Epithelial cell of proximal tubule (primary cell): Measurements from ENCODE around the gene GNA14. TPM values are rescaled to one million over a fixed set of nuclear protein-coding genes. Genes with fewer than 3 reads are reported as not detected.
A peak's percentile ranks its signal among the peaks of the same experiment; 100 is the strongest.

Source experiments
- DNase-seq: peaks from one replicate; pipeline ENCODE4 v3.0.0-alpha.2; 2011; ENCODE audit warnings: low read depth
- H3K4me3 ChIP-seq: 2 replicates; pipeline ENCODE4 v1.5.1; 2011; ENCODE audit warnings: low read depth, mild to moderate bottlenecking, low read length
- total RNA-seq: library from RNA; depleted of rRNA; stranded (reverse); fragments of >200 nt; gene quantifications from 2 replicates; pipeline ENCODE4 v1.2.3, GENCODE V29; 2015
- TF ChIP-seq, protein P1 (sequence below): conservative IDR thresholded peaks from 2 replicates; pipeline ENCODE4 v1.5.1; 2012; ENCODE audit warnings: low read depth, mild to moderate bottlenecking, low read length

The GNA14 gene
- total RNA-seq, 1 donor from 2014 or later = 0.12 TPM

DNA sequence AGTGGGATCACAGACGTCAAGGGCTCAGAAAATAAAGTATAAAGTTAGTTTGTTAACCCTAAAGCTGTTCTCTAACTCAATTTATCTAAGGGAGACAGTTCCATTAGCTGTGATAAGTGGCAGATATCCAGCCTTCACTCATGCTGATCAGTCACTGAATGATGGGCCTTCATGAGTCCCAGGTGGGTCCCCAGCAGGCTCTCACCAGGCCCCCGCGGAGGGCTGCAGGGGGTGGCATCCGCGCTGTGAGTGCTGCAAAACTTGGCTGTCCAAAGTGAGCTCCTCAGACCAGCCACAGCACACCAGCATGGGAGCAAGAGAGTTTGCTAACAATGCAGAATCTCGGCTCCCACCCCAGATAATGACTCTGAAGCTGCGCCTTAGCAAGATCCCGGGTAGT is 187.2 kb downstream of the GNA14 start:
- H3K4me3 ChIP-seq = no peak overlapping the region
- DNase-seq = no peak
- TF ChIP-seq, protein P1, sequence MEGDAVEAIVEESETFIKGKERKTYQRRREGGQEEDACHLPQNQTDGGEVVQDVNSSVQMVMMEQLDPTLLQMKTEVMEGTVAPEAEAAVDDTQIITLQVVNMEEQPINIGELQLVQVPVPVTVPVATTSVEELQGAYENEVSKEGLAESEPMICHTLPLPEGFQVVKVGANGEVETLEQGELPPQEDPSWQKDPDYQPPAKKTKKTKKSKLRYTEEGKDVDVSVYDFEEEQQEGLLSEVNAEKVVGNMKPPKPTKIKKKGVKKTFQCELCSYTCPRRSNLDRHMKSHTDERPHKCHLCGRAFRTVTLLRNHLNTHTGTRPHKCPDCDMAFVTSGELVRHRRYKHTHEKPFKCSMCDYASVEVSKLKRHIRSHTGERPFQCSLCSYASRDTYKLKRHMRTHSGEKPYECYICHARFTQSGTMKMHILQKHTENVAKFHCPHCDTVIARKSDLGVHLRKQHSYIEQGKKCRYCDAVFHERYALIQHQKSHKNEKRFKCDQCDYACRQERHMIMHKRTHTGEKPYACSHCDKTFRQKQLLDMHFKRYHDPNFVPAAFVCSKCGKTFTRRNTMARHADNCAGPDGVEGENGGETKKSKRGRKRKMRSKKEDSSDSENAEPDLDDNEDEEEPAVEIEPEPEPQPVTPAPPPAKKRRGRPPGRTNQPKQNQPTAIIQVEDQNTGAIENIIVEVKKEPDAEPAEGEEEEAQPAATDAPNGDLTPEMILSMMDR = no peak

- DNase-seq = no peak
- TF ChIP-seq, protein P1 = peak; percentile 94
- H3K4me3 ChIP-seq = no peak overlapping the region
Measured at GRCh38 chr9:77457916-77458592, 190.1 kb downstream of the GNA14 start.

DNA sequence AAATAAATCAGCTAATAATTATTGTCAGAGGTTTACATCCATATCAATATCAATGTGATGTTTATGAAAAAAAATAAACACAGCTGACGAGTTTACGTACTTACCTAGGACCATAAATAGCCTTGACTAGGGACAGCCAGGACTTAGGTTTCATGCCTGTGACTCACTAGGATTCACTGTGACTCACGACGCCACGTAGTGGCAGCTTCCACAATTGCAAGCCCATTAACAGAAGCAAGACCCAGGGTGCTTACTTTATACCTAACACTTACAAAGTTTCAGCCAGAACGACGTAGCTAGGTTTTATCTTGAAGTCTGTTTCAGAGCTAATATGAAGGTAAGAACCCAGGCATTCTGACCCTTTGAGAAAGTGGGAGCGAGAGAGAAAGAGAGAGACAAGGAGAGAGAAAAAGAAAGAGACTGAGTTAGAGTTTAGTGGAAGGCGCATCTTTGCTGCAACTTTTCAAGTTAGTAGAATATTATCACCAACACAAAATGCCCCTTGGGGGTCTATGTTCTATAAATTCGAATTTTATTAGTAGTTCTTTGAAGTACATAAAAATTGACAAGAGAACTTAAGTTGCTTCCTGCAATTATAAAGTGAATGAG is 191.2 kb downstream of the GNA14 start:
- no peak overlapping the region for H3K4me3 ChIP-seq
- TF ChIP-seq, protein P1 = peak; percentile 92
- peak; percentile 49 for DNase-seq

GRCh38 chr9:77455312-77455927 is 192.7 kb downstream of the GNA14 start:
- H3K4me3 ChIP-seq = no peak overlapping the region
- DNase-seq = no peak
- TF ChIP-seq, protein P1 = peak; percentile 71

- DNase-seq = no peak
- TF ChIP-seq, protein P1 = no peak
- no peak overlapping the region for H3K4me3 ChIP-seq
Measured at GRCh38 chr9:77454663-77455062, 193.5 kb downstream of the GNA14 start.

DNA sequence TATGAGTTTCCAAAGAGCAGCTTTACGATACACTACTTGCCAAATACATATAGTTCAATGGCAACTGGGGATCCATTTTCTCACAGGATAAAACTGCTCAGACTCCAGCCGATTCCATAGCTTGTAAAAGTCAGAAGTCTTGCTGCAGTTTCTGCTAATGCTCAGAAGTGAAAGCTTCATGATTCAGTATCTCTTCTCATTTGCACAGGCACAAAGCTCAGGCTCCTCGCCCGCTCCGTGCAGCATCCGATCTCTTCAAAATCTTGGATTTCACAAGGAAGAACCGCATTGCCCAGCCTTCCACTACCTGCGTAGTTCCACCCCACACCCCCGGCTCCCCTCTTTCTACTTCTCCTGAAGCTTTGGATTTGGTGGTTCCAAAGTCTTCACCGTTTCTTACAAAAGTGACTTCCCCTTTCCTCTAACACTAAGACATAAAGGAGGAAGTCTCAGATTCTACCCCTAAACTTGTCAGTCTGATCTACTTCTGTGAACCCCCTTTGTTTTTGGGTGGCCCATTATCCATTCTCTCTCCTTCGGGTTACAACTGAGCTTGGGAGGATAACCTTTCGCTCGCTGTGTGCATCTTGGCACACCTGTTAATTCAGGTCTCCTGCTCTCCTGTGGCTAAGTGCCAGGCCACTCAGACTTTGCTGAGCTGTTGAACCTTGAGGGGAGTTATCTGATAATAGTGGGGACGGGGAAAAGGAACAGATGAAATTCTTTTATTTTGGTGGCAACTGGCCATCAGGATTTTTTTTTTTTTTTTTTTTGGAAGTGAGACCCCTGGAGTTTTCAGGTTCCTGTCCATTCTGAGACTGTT is 194.1 kb downstream of the GNA14 start:
- DNase-seq = no peak
- no peak overlapping the region for H3K4me3 ChIP-seq
- TF ChIP-seq, protein P1 = no peak
